HepG2 (cell line): Measurements from ENCODE around the gene MFAP4. TPM values are rescaled to one million over a fixed set of nuclear protein-coding genes. Genes with fewer than 3 reads are reported as not detected.

Experiments used
- ELF3 ChIP-seq: IDR thresholded peaks from 2 replicates; pipeline ENCODE4 v1.6.1; 2016; ENCODE audit warnings: missing genetic modification reagents, missing compliant biosample characterization
- MIER3 ChIP-seq: IDR thresholded peaks from 2 replicates; pipeline ENCODE4 v1.6.1; 2016; ENCODE audit warnings: missing compliant biosample characterization, borderline replicate concordance
- PAXIP1 ChIP-seq: sonication (generic); formaldehyde crosslinking; conservative IDR thresholded peaks from 2 replicates; pipeline ENCODE4 v1.4.0; 2020; ENCODE audit warnings: mild to moderate bottlenecking, missing genetic modification reagents, moderate library complexity
- SP4 ChIP-seq: sonication (generic); formaldehyde crosslinking; IDR thresholded peaks from 2 replicates; pipeline ENCODE4 v1.8.1; 2023; ENCODE audit warnings: mild to moderate bottlenecking, missing genetic modification reagents
- XRCC5 ChIP-seq: fragments of 200-400 bp; formaldehyde crosslinking; optimal IDR thresholded peaks from 2 replicates; pipeline ENCODE3; 2017; ENCODE audit warnings: mild to moderate bottlenecking, low read length
- ZMYM3 ChIP-seq: sonication (generic); formaldehyde crosslinking; IDR thresholded peaks from 2 replicates; pipeline ENCODE4 v1.5.1; 2020; ENCODE audit warnings: mild to moderate bottlenecking, missing genetic modification reagents
- ZNF230 ChIP-seq: sonication (generic); formaldehyde crosslinking; IDR thresholded peaks from 2 replicates; pipeline ENCODE4 v1.4.0; 2020; ENCODE audit warnings: mild to moderate bottlenecking, missing genetic modification reagents
- ZNF563 ChIP-seq: sonication (generic); formaldehyde crosslinking; IDR thresholded peaks from 2 replicates; pipeline ENCODE4 v1.8.0; 2022; ENCODE audit warnings: mild to moderate bottlenecking, moderate library complexity, missing genetic modification reagents
- ZNF580 ChIP-seq: IDR thresholded peaks from 2 replicates; pipeline ENCODE4 v1.6.1; 2016; ENCODE audit warnings: low read depth, borderline replicate concordance
- ZSCAN25 ChIP-seq: sonication (generic); formaldehyde crosslinking; IDR thresholded peaks from 2 replicates; pipeline ENCODE4 v1.8.0; 2022; ENCODE audit warnings: mild to moderate bottlenecking, missing genetic modification reagents
- polyA plus RNA-seq, 8 experiments: library from polyadenylated mRNA; depleted of rRNA in 3 of 8; stranded (reverse) in 7 of 8; unstranded in 1 of 8; fragments of >200 nt; fragmentation: Illumina TruSeq in 4 of 8; extraction: Trizol in 4 of 8; gene quantifications; 2 replicates each; pipeline versions ENCODE4 v1.2.1 to v1.2.3, GENCODE V29; 2011 to 2016; ENCODE audit warnings: low read depth in 4 of 8, missing spikeins in 1 of 8, mixed read lengths in 1 of 8; ENCODE audit not compliant: insufficient read depth in 1 of 8
- total RNA-seq, 5 experiments: library from RNA; depleted of rRNA; stranded (reverse); fragments of >200 nt; fragmentation: Illumina TruSeq; extraction: Trizol; gene quantifications; 2 replicates each; pipeline ENCODE4 v1.2.3, GENCODE V29; 2016; ENCODE audit warnings: low read depth in 1 of 5
- TF ChIP-seq, protein P1 (sequence below): sonication (generic); formaldehyde crosslinking; IDR thresholded peaks from 2 replicates; pipeline ENCODE4 v1.5.1; 2020; ENCODE audit warnings: mild to moderate bottlenecking, missing genetic modification reagents, moderate library complexity
- TF ChIP-seq, protein P2 (sequence below): sonication (generic); formaldehyde crosslinking; IDR thresholded peaks from 2 replicates; pipeline ENCODE4 v1.5.1; 2020; ENCODE audit warnings: missing genetic modification reagents, mild to moderate bottlenecking, borderline replicate concordance

MFAP4 gene
- total and polyA plus RNA-seq, 2 of the 13 experiments (the other 11 are each of a cell fraction or from before 2014, with no cell fraction given), result 0.08 TPM; not detected in 1

DNA sequence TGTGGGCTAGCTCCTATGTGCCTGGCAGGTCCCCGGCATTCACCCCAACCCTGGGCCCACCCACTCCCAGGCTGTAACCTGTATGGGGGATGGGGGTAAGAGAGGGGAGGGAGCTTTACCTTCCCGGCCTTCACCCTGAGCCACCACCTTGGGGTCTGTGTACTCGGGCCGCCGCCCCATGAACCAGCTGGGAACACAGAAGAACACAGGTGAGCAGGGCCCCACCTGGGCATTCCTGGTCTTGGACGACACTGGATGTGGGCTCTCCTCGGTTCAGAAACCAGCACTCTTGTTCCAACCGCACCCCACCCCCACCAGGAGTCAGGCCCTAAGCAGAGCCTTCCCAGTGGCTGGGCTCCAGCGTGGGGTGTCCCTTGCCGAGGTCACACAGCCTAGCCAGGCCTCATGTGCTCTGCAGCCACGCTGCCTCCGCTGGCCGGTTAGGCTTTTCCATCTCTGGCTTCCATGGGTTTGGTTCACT, 43.3 kb downstream of the MFAP4 start (continued):
- TF ChIP-seq, protein P1, sequence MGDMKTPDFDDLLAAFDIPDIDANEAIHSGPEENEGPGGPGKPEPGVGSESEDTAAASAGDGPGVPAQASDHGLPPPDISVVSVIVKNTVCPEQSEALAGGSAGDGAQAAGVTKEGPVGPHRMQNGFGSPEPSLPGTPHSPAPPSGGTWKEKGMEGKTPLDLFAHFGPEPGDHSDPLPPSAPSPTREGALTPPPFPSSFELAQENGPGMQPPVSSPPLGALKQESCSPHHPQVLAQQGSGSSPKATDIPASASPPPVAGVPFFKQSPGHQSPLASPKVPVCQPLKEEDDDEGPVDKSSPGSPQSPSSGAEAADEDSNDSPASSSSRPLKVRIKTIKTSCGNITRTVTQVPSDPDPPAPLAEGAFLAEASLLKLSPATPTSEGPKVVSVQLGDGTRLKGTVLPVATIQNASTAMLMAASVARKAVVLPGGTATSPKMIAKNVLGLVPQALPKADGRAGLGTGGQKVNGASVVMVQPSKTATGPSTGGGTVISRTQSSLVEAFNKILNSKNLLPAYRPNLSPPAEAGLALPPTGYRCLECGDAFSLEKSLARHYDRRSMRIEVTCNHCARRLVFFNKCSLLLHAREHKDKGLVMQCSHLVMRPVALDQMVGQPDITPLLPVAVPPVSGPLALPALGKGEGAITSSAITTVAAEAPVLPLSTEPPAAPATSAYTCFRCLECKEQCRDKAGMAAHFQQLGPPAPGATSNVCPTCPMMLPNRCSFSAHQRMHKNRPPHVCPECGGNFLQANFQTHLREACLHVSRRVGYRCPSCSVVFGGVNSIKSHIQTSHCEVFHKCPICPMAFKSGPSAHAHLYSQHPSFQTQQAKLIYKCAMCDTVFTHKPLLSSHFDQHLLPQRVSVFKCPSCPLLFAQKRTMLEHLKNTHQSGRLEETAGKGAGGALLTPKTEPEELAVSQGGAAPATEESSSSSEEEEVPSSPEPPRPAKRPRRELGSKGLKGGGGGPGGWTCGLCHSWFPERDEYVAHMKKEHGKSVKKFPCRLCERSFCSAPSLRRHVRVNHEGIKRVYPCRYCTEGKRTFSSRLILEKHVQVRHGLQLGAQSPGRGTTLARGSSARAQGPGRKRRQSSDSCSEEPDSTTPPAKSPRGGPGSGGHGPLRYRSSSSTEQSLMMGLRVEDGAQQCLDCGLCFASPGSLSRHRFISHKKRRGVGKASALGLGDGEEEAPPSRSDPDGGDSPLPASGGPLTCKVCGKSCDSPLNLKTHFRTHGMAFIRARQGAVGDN, result peak; percentile 41
- TF ChIP-seq PAXIP1 (CRISPR knock-in tag), result no peak
- no peak for TF ChIP-seq ZNF563 (CRISPR knock-in tag)
- 0 out of 2 replicates have a peak, but pooled peaks have one; percentile 7 for TF ChIP-seq ZMYM3
- no peak for TF ChIP-seq ZNF580 (CRISPR knock-in tag)
- TF ChIP-seq ELF3 (CRISPR knock-in tag), result no peak
- TF ChIP-seq, protein P2, sequence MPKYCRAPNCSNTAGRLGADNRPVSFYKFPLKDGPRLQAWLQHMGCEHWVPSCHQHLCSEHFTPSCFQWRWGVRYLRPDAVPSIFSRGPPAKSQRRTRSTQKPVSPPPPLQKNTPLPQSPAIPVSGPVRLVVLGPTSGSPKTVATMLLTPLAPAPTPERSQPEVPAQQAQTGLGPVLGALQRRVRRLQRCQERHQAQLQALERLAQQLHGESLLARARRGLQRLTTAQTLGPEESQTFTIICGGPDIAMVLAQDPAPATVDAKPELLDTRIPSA (CRISPR knock-in tag), result no peak
- TF ChIP-seq SP4 (CRISPR knock-in tag), result no peak
- TF ChIP-seq ZSCAN25 (CRISPR knock-in tag), result no peak
- no peak for TF ChIP-seq ZNF230 (CRISPR knock-in tag)
- no peak for TF ChIP-seq XRCC5
- TF ChIP-seq MIER3 (CRISPR knock-in tag), result no peak
